HG03103 (cell line): ENCODE measurements around the gene PACSIN1.

Experiments used
- ATAC-seq: cut with Tn5 transposase; IDR thresholded peaks from one replicate; pipeline ENCODE4 v1.9.1; 2021; ENCODE audit warnings: low read depth; ENCODE audit not compliant: unreplicated experiment

PACSIN1 gene

DNA sequence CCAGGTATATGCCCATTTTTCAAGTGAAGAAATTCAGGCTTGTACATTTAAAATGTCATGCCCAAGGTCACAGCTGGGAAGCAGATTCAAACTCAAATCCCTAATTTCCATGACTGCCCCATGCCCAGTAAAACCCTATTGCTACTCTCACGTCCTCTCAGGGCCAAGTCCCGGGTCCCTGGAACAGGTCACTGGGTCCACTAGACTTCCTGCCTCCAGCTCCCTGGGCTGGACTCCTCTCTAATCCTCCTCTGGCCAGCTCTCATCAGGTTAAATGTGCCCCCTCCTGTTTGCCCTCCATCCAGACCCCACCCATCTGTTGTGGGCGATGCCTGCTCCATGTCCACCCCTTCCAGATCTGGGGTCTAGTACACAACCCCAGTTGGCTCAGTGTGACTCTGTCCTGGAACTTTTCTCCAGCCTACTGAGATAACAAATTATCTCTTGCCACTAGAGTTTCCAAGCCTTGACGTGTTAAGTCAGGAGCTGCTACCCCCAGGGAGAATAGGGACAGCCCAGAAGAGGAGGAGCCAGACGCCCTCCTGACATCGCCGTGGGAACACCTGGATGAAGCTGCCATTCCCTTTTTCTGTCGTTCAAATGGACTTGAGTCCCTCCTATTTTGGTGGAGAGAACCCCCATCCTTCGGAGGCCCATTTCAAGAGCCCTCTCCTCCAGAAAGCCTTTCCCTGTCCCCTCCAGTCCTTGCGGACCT is 93.9 kb downstream of the PACSIN1 start:
- no peak for ATAC-seq

DNA sequence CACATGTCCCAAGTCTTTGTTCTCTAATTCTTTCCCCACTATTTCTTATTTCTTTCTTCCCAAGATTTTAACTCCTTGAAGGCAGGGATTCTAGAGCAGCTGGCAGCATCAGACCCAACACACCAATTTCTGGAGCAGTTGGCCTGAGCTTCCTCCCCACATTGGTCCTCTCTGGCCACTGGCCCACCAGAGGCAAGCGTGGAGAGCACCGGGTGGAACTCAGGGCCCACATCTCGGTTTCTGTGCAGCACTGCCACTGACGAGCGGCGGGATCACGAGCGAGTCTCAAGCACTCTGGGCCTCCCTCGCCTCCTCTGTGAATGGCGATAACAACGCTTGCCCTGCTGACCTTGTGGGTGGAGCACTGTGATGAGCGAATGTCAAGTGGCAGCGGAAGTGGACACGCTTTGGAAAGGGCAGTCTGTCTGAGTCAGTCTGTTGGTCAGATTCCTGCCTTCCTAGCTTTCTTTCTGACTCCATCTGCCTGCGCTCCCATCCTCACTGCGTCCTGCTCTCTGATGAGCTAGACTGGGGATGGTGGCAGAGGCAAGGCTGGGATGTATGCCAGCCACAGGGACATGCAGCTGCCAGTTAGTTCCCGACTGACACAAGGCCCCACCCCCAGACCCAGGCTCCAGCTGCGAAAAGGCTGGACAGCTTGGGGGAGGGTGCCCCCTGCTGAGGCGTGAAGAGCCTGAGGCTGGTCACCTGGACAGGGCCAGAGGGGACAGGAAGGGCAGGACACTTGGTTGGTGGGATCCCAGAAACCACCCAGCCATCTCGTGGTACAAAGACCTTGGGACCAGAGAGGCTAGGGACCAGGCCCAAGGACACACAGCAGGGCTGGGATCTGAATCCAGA is 94.7 kb downstream of the PACSIN1 start:
- ATAC-seq = no peak

DNA sequence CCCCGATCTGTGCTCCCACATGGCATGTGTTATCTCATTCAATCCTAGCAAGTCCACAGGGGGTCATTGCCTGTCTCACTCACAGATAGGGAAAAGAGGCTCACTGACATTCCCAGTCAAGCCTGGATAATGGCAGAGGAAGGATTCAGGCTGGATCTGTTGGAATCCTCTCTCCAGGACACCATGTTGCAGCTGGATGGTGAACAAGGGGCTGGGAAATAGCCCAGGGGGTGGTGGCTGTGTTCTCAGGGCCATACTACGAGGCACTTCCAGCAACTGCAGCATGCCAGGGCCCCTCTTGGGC is 95.3 kb downstream of the PACSIN1 start:
- no peak for ATAC-seq

DNA sequence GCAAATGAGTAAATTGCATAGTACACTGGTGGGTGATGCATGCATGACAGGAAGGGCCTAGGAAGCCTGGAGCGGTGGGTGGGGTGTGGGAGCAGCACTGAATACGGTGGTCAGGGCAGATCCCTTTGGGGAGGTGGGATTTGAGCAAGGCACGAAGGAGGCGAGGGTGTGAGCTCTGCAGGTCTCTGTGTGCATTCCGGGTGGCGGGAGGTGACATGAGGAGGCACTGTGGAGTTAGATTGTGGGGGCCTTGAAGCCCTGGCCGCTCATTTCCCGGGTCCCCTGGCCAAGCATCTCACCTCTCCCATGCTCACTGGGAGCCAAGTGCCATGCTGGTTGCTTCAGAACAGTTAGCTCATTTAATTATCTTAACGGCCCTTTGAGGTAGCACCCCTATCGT is 96.5 kb downstream of the PACSIN1 start:
- no peak for ATAC-seq

DNA sequence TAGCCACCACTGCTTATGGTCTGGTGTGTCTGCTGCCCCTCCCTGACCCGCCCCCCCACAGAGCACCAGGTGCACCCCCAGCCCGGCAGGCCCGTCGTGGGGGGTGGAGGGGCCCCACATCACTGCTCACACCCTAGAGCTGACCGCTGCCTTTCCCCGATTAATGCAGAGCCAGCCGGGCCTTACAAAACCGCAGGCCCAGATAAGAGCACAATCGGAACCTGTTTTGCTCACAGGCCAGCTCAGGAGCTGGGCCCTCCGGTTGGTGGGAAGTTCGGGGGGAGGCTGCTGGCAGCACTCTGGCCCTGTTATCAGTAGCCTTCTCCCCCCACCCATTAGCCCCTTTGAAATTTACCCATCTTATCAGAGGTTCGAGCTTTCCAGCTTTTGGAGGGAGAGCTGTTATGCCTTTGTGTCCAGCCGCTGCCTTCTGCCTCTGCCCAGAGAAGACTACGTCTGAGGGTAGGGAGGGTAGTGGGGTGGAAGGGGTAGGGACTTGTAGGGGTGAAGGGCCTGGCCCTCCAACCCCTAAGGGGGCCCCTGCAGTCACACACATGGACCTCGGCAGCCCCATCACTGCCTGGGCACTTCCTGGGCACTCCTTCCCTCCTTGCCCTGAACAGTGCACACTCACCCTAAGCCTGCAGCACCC is 97.1 kb downstream of the PACSIN1 start:
- ATAC-seq = no peak

DNA sequence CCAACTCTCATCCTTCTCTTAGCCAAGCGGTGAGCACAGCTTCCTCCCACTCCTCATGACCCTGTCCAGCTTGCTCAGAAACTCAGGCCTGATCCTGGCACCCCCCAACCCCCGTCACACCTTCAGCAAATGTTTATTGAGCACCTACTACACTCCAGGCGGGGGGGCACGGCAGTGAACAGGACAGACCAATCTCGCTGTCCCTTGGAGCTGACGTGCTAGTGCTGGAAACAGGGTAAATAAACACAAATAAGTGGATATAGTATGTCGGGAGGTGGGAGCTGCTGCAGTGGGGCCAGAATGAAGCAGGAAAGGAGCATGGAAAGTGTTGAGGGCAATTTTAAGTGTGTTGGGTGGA is 97.6 kb downstream of the PACSIN1 start:
- ATAC-seq = no peak

DNA sequence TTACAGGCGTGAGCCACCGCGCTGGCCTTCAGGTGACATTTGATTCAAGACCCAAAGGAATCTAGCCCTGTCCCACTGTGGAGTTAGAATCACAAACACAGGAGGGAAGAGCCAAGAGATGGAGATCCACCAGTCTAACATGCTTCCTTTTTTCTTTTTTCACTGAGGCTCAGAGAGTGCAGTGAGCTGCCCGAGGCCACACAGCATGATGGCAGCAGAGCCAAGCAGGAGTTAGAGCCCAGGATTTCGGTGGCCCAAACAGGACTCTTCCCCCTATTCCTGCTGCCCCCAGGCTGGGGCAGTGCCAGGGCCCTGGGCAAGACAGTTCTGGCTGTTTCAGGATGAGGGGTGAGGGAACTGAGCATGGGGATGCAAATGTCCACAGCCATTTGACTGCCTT is 98.3 kb downstream of the PACSIN1 start:
- no peak for ATAC-seq

DNA sequence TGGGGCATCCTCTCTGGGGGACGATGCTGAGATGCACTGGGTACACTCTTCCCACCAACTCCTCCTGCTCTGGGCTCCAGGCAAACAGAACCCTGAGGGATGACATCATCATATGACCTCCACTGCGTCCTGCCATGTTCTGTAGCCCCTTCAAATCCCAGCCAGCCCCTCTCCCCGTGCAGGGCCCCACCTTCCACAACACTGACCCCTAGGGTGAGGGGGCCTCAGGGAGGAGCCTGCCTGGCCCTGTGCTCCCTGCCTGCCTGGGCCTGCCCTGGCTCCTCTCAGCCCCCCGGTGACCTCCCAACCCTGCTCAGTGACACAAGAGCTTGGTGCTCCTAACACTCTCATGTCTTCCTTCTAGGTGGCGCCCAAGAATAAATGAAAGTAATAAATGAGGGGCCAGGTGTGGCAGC is 99.9 kb downstream of the PACSIN1 start:
- ATAC-seq = no peak

DNA sequence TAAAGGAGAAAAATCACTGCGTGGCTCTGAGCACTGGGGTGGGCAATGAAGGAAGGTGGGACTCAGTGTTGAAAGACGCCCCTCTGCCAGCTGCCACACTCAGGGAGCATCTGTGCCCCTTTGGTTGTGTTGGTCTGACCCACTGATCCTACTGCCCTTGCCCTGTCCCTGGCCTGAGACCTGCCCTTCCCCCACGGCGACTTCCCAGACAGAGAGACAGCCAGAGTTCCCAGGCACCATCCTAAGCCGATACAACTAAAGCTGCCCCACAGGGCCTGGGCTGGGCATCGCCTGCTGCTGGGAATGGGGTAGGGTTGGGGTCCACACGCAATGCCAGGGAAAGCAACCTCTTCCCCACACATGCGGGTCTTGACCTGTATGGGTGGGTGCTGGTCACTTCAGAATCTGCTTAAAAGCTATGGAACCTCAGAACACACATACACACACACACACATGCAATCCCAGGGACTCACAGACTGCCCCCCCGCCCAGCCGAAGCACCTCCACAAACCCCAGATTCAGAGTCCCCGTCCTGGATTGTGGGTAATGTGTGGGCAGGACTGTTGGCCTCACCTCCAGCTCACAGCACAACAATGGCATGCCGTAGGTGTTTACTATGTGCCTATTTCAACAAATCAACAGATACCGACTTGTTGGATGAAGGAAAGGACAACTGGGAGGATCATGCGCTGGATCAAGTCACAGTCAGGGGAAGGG is 101.1 kb downstream of the PACSIN1 start:
- no peak for ATAC-seq

DNA sequence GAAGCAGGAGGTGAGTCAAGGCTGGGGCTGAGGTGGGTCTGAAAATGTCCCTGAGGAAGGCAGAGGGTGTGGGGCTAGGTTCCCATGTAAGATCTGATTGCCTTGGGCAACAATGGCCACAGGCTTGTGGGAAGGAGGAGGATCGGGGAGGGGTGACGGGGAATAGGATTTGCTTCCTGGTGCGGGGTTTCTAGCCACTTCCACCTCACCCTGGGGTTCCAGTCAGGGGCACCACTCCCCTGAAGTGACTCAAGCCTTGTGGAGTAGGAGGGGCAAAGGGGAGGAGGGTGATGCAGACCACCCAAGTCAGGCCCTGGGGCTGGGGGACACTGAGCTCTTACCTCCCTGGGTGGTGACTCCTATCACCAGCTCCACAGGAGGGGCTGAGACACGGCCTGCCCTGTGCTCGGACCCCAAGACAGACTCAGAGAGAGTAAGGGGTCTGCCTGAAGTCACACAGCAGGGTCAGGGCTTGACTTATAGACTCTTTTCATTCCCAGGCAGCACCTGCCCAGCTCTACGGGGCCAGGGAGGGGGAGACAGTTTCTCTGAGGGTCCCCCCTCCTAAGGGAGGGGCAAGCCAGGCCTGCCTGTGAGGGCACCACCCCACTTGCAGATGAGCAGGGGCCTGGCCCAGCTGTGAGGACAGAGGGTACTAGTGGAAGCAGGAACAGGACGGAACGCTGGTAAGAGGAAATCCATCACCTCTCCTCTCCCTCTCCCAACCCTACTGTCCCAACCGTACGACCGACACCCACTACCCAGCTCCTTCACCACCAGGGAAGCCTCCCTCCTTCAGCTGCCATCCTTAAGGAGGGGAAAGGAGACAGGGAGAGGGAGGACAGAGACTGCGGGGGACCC is 102.7 kb downstream of the PACSIN1 start:
- no peak for ATAC-seq

DNA sequence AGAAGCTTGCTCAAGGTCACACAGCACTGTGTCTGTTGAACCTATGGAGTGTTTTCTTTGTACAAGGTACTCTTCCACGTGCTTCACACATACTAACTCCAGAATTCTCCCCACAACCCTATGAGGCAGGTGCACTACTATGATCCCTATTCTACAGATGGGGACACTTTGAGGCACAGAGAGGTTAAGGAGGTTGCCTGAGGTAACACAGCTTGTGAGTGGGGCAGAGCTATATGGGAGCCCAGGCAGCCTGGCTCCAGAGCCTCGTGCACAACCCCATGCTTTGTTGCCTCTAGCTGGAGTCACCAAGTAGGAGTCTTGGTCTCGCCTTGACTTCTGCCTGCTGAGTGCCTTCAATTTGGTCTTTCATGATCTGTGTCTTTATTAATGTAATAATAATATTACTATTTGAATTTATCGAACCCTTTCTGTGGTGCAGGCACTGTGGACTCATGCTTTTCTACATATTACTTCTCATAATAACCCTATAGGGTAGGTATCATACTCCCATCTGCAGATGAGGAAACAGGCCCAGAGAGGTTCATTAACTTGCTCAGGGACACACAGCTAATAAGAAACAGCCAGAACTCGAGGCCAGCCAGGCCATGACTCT is 103.6 kb downstream of the PACSIN1 start:
- no peak for ATAC-seq

DNA sequence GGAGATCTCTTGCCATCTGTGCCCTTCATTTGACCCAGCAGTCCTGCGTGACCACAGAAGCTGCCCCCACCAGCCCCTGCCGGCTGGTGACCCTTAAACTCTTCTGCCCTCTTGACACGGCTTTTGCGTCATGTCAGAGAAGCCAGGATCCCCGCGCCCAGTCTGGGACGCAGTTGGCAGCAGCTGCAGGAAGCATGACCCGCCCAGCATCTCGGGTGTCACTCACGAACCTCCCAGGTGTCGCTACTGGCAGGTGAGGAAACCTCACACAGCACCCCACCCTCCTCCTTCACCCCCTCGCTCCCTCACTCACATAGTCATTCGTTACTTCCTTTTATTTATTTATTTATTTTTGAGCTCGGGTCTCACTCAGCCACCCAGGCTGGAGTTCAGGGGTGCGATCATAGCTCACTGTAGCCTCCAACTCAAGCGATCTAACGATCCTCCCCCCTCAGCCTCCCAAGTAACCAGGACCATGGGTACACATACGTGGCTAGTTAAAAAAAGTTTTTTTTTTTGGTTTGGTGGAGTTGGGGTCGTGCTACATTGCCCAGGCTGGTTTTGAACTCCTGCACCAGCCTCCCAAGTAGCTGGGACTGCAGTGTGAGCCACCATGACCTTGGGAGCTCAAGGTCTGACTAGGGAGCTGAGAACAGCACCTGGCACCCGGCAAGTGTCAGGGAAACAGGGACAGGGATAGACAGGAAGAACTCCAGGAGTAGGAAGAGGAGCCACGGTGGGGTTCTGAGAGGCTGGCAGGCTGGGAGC is 104.4 kb downstream of the PACSIN1 start:
- ATAC-seq = no peak

DNA sequence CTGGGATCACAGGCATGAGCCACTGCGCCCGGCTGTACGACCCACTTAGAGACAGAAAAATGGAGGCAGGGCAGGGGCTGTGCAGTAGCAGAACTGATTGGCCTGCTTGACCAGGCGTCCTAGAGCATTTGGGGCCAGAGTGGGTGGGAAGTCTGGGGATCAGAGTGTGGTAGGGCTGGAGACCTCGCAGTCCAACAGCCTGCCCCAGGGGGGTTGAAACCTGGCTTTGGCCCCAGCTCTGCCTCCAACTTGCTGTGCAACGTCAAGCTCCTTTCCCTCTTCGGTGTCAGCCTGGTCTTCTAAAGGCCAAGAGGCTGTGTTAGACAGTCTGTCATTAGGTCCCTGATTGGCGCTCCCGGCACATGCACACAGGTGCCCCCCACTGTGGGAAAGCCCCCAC is 105.5 kb downstream of the PACSIN1 start:
- no peak for ATAC-seq

DNA sequence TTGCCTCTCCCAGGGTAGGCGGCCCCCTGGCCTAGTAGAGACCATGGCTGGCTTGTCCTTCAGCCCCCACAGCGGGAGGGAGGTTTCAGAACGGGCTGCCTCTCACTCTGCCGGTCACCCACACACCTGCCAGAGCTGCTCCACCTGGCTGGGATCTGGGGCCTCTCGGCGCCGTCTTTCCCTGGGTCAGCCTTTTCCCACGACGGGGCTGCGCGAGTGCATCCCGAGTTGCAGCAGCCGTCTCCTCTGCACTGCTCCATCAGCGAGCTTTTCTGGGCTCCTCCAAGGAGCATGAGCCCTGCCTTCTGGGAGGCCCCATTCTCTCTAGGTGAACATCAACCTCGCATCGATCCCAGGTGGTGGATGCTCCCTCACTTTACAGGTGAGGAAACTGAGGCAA is 106.1 kb downstream of the PACSIN1 start:
- ATAC-seq = no peak

DNA sequence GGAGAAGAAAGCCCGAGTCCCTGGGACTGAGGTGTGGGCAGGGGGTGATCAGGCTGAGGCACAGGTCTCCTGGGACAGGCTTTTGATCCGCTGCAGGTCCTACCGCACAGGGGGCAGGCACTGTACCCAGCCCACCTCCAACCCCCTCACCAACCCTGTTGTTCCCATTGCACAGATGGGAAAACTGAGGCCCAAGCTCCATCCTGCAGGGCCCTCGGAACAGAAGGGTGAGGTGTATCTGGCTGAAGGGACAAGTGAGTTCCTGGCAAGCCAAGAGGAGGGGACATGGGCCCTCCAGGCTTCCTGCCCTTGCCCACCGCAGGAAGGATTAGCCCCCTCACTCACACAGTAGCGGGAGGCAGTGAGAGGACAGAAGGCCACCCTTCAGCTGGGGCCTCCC is 106.7 kb downstream of the PACSIN1 start:
- ATAC-seq = no peak

DNA sequence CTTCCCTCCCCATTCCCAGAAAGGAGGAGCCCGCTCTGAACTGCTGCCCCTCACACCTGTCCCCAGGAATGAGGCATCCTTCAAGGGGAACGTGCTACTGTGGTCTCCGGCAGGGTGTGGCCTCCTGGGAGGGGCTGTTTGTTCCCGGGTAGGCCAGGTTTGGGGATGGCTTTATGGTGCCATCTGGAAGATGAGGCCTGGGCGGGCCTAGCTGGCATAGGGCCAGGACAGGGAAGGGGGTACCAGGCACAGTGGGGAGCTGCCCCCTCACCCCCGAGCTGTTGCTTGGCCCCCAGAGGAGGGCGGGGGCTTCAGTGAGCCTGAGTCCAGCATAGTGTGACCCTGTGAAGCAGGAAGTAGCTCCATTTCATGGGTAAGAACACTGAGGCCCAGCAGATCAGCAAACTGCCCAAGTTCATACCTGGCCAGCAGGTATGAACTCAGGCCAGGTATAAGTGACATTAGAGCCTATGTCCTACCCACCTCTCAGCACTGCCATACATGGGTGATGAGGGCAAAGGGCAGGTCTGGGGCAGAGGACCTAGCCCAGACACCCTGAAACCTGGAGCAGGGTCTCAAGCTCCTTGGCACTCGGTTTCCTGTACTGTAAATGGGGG is 107.8 kb downstream of the PACSIN1 start:
- ATAC-seq = no peak

DNA sequence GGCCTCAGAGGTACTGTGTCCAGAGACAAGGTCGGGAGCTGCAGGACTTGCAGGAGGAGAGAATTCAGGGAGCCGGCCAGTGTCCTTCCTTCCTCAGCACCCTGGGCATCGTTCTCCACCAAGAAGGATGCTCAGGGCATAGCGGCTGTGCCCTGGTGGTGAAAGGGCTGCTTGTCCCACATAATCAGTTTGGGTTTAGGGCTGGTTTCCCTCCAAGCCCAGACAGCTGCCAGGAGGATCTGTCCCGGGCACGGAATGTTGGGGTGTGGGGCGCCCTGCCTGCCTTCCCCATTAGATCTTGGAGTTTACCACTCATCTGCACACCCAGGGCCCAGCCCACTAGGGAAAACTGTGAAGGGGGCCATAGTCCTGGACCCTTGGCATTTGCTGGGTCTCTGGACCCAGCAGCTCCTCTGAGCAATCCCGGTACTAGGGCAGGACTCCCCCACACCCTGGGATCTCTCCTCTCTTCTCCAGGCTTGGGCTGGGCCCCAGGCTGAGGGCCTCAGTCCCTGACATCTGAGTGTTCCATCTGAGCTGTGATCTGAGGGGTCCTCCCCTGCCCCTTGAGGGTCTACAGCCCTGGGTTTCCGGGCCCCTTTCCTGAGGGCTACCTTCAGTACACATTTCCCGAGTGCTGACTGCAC is 108.9 kb downstream of the PACSIN1 start:
- ATAC-seq = no peak

DNA sequence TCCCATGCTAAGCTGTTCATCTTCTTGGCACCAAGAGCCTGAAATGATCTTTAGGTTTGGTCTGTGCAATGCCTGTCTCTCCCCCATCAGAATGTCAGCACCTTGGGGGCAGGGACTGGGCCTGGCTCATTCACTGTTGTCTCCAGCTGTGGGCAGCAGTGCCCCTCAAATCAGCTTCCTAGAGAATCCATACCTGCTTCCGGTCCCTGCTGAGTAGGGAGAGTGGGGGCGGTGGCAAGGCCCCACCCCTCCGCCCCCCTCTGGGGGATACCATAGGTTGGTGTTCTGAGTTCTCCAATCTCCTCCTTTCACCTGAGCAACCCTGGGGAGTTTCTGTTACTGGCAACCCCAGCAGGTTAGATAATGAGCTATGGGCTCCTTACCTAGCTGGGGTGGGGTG is 109.5 kb downstream of the PACSIN1 start:
- ATAC-seq = no peak
